Heart left ventricle (tissue), 16 donors: ENCODE results near the gene FAM111A. TPM values are rescaled to one million over a fixed set of nuclear protein-coding genes. Genes with fewer than 3 reads are reported as not detected.
A peak's percentile ranks its signal among the peaks of the same experiment; 100 is the strongest.
"Not testable (repeated sequence)": the region's sequence is repeated elsewhere in the genome, so short reads cannot be mapped to it uniquely, and the experiment has no call there.

ENCODE experiments used
- ATAC-seq, 4 donors: fragments of 200-7000 bp; cut with Tn5 transposase; one replicate each; pipeline ENCODE4 v1.9.1; 2020 to 2022; ENCODE audit warnings: moderate library complexity in 4 of 4, mild to moderate bottlenecking in 3 of 4, moderate number of reproducible peaks in 1 of 4
- DNase-seq, 5 donors: peaks; one replicate each; pipeline ENCODE4 v3.0.0-alpha.2; 2020
- H3K27ac ChIP-seq, 12 donors: fragments of 200-600 bp; sonication (generic) in 4 of 12; one replicate each; pipeline versions ENCODE4 v1.5.0 to v1.8.0; 2016 to 2022; ENCODE audit warnings: mild to moderate bottlenecking in 2 of 12
- H3K27me3 ChIP-seq, 9 donors: fragments of 200-600 bp; sonication (generic) in 2 of 9; one replicate each; pipeline versions ENCODE4 v1.5.1 to v1.8.0; 2016 to 2022; ENCODE audit warnings: mild to moderate bottlenecking in 3 of 9
- H3K36me3 ChIP-seq, 9 donors: fragments of 200-600 bp; sonication (generic) in 2 of 9; one replicate each; pipeline versions ENCODE4 v1.5.0 to v1.8.0; 2018 to 2022; ENCODE audit warnings: mild to moderate bottlenecking in 2 of 9
- H3K4me1 ChIP-seq, 12 donors: fragments of 200-600 bp; sonication (generic) in 4 of 12; one replicate each; pipeline versions ENCODE4 v1.5.0 to v1.8.0; 2016 to 2022; ENCODE audit warnings: mild to moderate bottlenecking in 3 of 12
- H3K4me3 ChIP-seq, 12 donors: fragments of 200-600 bp; sonication (generic) in 4 of 12; one replicate each; pipeline versions ENCODE4 v1.5.0 to v1.8.0; 2017 to 2022; ENCODE audit warnings: mild to moderate bottlenecking in 9 of 12, moderate library complexity in 4 of 12
- H3K9me3 ChIP-seq, 12 donors: fragments of 200-600 bp; sonication (generic) in 4 of 12; one replicate each; pipeline versions ENCODE4 v1.5.0 to v1.8.0; 2016 to 2022; ENCODE audit warnings: mild to moderate bottlenecking in 1 of 12
- CTCF ChIP-seq, 12 donors: fragments of 200-600 bp; sonication (generic) in 4 of 12; IDR thresholded peaks; one replicate each; pipeline versions ENCODE4 v1.5.0 to v1.8.0; 2018 to 2022; ENCODE audit warnings: antibody characterized with exemption in 12 of 12, mild to moderate bottlenecking in 5 of 12
- POLR2A ChIP-seq, 2 donors: fragments of 450-650 bp; IDR thresholded peaks; one replicate each; pipeline ENCODE4 v1.6.1; 2017; ENCODE audit warnings: antibody characterized with exemption in 2 of 2, mild to moderate bottlenecking in 2 of 2, moderate library complexity in 2 of 2
- WGBS, 4 donors: extraction: QIAGEN DNeasy Blood & Tissue Kit in 2 of 4; methylation state at CpG; one replicate each; pipeline versions ENCODE4 v1.1.5 to v1.1.7; 2013 to 2018; 5-methylcytosine and 5-hydroxymethylcytosine counted together
- intact Hi-C, 10 donors: fragments of 100-400 bp; cut with DNase I; formaldehyde crosslinking; loops; one replicate each; pipeline versions ENCODE4 v1.11.1 to v1.14.2; 2022
- polyA plus RNA-seq, 2 donors: library from polyadenylated mRNA; stranded (reverse); fragments of 200-250 nt; gene quantifications; one replicate each; pipeline ENCODE4 v1.2.3, GENCODE V29; 2013
- total RNA-seq, 9 donors: library from RNA; depleted of rRNA in 2 of 9; stranded (reverse); fragments of >200 nt in 2 of 9; fragmentation: NEBNext Ultra II Directional in 3 of 9; extraction: Animal tissue kit (Norgen Biotek cat#: 25700) in 3 of 9; gene quantifications; one replicate each; pipeline versions ENCODE4 v1.1.0 to v1.2.4, GENCODE V29; 2016 to 2023
- donor health status: ischemic (EF 13 %, LVEDD 7.1; RV severe dilation, severe dysfunction).
- donor health status: healthy with polysubstance abuse.
- donor health status: DM: no; HTN: yes; CAD: no.
- donor health status: DM: no; HTN: no; CAD: no.
- donor health status: ischemic (EF 25% LVEDD 6.9; RV normal size, moderate dysfunction).
- donor health status: ischemic (EF 25% LVEDD 5.7; RV mildly dilated, moderate dysfunction).
- donor health status: healthy.
- donor health status: DM: yes; HTN: yes; CAD: no.
- donor health status: ischemic (EF 35%, LVEDD 5.7; RV mildly dilated, moderate dysfunction).
- donor health status: nonischemic (EF 11% LVEDD 7.7; RV severe dilation, severe dysfunction).
- donor health status: DM: yes; HTN: yes; CAD: no.
- donor health status: PGD.
- donor health status: ischemic (EF 29% LVEDD 5.4; RV normal size, mild dysfunction).
- donor health status: nonischemic (EF 23%, LVEDD 6.1; RV moderate dilation, normal function).

FAM111A gene
- total and polyA plus RNA-seq, 11 donors, result 3.3 to 38.3 (median 8.0) TPM

GRCh38 chr11:59135648-59136461 lies 6.8 kb upstream of the FAM111A start:
- Histone ChIP-seq H3K27ac (no peak overlapping the region), H3K4me3 (no peak overlapping the region), H3K9me3 (peaks cover 0 to 10% (median 0%) of the 10 kb centered on the region in 12 donors), H3K4me1 (peaks cover 0 to 7% (median 0%) of the 10 kb centered on the region in 12 donors), H3K36me3 (peaks cover 0 to 52% (median 28%) of the 10 kb centered on the region in 9 donors), H3K27me3 (no peaks in the 10 kb centered on the region)
- TF ChIP-seq CTCF (IDR thresholded peaks at IDR 0.05) (peak; percentile 91 to 99 (median 96)), POLR2A (IDR thresholded peaks at IDR 0.05) (no peak)
- intact Hi-C loops, result loop anchor here in 7 of 10 donors (2.0 to 10.0 kb wide), 8 partner anchors 34 to 481 kb away; no protein-coding TSS in a partner anchor
- WGBS, 4 donors, result 12 to 17% (median 13%) methylated on average over 20 of the region's 20 CpGs
- DNase-seq (peak; percentile 73 to 91 (median 78)), ATAC-seq (peak in 3 of 4 donors; percentile 93 to 96 (median 93))

GRCh38 chr11:59136551-59136950 lies 6.1 kb upstream of the FAM111A start:
- intact Hi-C loops, result loop anchor here in 7 of 10 donors (2.0 to 10.0 kb wide), 7 partner anchors 34 to 482 kb away; no protein-coding TSS in a partner anchor

GRCh38 chr11:59137190-59137589 lies 5.5 kb upstream of the FAM111A start:
- peaks cover 0 to under 1% (median 0%) of the 10 kb centered on the region in 12 donors for H3K9me3 ChIP-seq
- no peak overlapping the region for H3K27ac ChIP-seq
- WGBS, 4 donors, result 92 to 97% (median 95%) methylated on average over 17 of the region's 17 CpGs
- DNase-seq (no peak), ATAC-seq (no peak)
- H3K27me3 ChIP-seq, result no peaks in the 10 kb centered on the region
- H3K36me3 ChIP-seq, result peaks cover 0 to 45% (median 17%) of the 10 kb centered on the region in 9 donors
- peaks cover 0 to 19% (median 0%) of the 10 kb centered on the region in 12 donors for H3K4me1 ChIP-seq
- H3K4me3 ChIP-seq, result no peak overlapping the region
- intact Hi-C loops, result loop anchor here in 7 of 10 donors (2.0 to 10.0 kb wide), 7 partner anchors 35 to 482 kb away; no protein-coding TSS in a partner anchor
- TF ChIP-seq POLR2A (IDR thresholded peaks at IDR 0.05), result no peak
- TF ChIP-seq CTCF (IDR thresholded peaks at IDR 0.05), result no peak

More at GRCh38 chr11:59136551-59136950, 6.1 kb upstream of the FAM111A start:
- Histone ChIP-seq H3K36me3 (peaks cover 0 to 52% (median 23%) of the 10 kb centered on the region in 9 donors), H3K4me1 (peaks cover 0 to 13% (median 0%) of the 10 kb centered on the region in 12 donors)
- H3K27ac ChIP-seq, H3K4me3 ChIP-seq, H3K9me3 ChIP-seq, DNase-seq, ATAC-seq, H3K27me3 ChIP-seq: not testable (repeated sequence)
- 63 to 74% (median 71%) methylated on average over 6 of the region's 6 CpGs for WGBS, 4 donors

GRCh38 chr11:59138643-59139042 lies 4.0 kb upstream of the FAM111A start:
- no peak for DNase-seq
- peaks cover 0 to 27% (median 4%) of the 10 kb centered on the region in 12 donors for H3K4me1 ChIP-seq
- H3K9me3 ChIP-seq, result no peaks in the 10 kb centered on the region
- WGBS, 4 donors, result 50 to 62% (median 60%) methylated on average over 2 of the region's 2 CpGs
- no peak for TF ChIP-seq CTCF (IDR thresholded peaks at IDR 0.05)
- TF ChIP-seq POLR2A (IDR thresholded peaks at IDR 0.05), result no peak
- H3K27ac ChIP-seq, result no peak overlapping the region
- H3K4me3 ChIP-seq, result no peak overlapping the region
- intact Hi-C loops, result loop anchor here in 7 of 10 donors (5.0 to 10.0 kb wide), 6 partner anchors 36 to 484 kb away; no protein-coding TSS in a partner anchor
- no peaks in the 10 kb centered on the region for H3K27me3 ChIP-seq
- H3K36me3 ChIP-seq, result peaks cover 0 to 32% (median 6%) of the 10 kb centered on the region in 9 donors
- ATAC-seq, result no peak
